Measurements from ENCODE around the gene HAVCR1. TPM values are rescaled to one million over a fixed set of nuclear protein-coding genes. Genes with fewer than 3 reads are reported as not detected.
"Not testable (repeated sequence)": the region's sequence is repeated elsewhere in the genome, so short reads cannot be mapped to it uniquely, and the experiment has no call there.

The HAVCR1 gene
- polyA plus RNA-seq (ENCODE audit: insufficient read length in 12 of 12), result 10 to 100 TPM in 1 of 12 donors, 1 to 10 TPM in 1, under 1 TPM in 6, not detected in 4; 0.14 to 12.8 (median 0.35) TPM
- long read RNA-seq, donor 1, partial matches to known transcripts, result 0 of 1 reads
- long read RNA-seq, donor 1, other reads (novel, unspliced or antisense), result 0 of 1 reads
- long read RNA-seq, donor 2, result 0 reads
- long read RNA-seq, donor 3, result 0 reads
- long read RNA-seq, donor 4, result 0 reads
- long read RNA-seq, donor 5, result 0 reads
- long read RNA-seq, donor 6, result 0 reads
- long read RNA-seq, donor 7, result 0 reads
- long read RNA-seq, donor 8, result 0 reads
- long read RNA-seq, donor 9, result 0 reads
- long read RNA-seq, donor 10, result 0 reads
- long read RNA-seq, donor 11, result 0 reads

DNA sequence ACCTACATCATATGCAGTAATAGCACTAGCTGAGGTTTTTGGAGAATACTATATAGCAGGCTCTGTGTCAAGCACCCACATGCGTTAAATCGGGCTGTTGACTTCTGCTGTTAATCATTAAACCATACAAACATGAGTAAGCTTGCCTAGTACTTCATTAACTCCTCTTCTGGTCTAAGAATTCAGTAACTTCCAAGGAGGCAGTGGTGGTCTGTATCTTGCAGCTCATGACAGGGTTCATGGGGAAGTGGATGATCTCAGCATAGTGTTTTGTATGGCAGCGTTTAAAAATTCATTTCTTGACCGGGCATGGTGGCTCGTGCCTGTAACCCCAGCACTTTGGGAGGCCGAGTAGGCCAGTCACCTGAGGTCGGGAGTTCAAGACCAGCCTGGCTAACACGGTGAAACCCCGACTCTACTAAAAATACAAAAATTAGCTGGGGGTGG lies at the start of gene HAVCR1:
TSS of gene HAVCR1 (minus strand) at position 24 of the 447 bp plus-strand sequence. CDS start 1,173 bp downstream, outside the sequence.
- DNase-seq, result no peak

DNA sequence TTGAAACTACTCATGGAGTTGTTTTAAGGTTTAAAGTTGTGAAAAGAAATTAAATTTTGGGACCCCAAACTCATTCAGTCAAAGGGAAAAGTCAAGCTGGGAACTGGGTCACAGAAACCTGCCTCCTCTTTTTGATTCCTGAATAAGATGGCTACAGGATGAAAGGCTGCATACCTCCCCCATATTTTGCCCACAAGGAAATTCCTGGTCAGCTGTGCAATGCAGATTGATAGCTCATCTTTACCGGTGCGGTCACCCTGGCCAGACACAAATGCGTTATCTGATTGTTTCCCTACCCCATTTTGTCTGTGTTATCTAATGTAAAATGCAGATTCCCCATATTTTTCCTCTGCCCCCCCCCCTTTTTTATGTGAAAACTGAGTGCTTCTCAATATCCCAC lies 48.6 kb upstream of the HAVCR1 start:
- no peak for DNase-seq

DNA sequence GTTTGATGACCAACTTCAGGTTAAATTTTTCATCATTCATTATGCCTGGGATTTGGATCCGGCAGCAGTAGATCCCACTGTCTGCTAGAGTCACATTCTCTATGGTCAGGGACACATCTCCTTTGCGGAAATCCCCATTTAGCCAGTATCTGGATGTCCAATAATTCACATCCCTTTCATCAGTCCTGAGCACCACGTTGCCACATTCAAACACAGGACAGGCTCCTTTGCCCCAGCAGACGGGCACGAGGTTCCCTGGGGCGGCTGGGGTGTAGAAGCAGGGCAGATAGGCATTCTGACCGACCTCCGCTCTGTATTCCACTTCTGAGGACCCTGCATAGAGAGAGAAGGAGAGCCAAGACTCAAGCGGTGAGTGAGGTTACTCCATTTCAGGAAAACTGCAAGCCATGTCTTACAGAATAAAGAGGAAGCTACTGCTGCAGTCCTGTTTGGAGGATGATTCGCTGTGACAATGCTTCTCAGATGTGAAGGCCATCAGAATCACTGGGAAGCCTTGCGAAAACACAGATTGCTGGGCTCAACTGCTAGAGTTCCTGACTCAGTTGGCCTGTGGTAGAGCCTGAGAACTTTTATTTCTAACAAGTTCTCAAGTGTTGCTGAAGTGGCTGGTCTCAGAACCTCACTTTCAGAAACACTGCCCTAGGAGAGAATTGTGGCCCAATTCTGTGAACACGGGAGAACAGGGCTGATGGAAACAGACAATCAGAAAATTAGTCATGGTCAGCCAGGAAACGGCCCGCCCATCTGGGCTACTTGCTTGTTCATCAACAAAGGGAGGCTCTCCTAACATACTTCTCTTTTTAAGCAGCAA lies 47.9 kb upstream of the HAVCR1 start:
- no peak for DNase-seq

DNA sequence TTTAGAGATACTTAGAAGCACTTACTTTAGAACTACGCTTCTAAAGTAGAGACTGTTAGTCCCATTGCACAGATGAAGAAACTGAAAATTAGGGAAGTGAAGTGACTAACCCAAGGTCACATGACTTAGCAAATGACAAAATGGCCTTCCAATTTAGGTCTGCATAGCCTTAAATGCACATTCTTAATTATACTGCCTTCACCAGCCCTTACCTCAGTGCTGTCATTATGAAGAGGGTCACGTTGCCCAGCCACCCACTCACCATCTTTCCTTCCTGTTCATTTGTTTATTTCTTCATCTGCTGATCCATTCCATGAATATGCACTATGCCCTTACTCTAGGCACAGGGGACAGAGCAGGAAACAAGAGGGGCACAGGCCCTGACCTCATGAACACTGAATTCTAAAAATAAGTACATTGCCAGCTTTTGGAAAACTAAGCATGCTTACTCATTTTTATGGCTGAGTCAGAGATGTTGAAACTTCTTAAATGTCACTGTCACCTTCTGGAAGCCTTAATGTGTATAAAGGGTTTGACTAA lies 41.3 kb upstream of the HAVCR1 start:
- DNase-seq, result no peak

DNA sequence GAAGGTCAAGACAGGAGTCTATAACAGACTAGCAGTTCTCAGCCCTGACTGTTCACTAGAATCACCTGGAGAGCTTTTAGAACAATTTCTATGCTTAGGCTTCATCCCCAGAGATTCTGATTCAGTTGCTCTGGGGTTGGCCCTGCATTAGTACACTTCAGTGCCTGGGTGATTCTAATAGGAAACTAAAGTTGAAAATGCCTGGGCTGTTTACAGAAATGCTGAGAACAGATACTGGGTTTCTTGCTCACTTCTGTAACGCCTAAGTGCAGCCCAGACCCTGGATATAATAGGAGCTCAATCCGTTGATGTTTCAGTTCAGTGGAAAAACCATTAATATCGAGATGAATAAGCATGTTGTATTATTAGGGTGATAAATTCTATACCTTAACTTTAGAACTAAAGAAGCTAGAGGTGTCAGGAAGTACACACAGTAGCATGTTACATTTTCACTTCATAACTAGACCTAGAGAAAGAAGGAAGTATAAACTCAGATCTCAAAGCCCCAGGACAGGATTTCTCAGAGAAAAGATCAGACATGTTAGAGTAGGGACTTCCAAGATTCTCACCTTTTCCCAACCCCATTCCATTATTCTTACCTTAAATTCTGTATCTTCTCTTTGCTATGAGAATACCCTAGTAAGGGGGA lies 29.6 kb upstream of the HAVCR1 start:
- no peak for DNase-seq

DNA sequence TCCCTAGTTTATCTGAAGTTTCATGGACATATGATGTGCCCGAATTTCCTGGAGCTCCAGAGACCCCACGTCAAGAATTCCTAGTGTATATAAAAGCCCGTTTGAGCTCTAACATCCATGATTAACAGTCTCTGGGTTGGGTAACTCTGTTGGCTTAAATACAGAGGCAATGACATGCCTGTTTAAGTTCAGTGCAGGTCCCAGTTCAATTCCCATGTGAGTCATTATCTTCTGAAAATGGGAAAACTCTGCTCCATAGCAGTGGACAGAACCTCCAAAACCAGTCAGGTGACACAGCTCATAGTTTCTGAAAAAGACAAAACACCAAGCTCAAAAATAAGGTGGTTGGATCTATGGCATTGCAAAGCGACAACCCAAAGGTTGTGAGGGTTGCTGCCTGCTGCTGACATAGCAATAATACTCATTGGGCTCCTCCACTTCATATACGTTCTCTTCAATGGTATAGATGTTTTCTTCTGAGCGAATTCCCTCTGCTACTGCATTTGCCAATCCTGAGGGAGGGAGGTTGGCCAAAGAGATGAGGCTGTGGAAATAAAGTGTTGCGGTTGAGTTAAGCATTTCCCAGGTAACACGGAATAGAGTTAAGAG lies 27.9 kb upstream of the HAVCR1 start:
- no peak for DNase-seq

DNA sequence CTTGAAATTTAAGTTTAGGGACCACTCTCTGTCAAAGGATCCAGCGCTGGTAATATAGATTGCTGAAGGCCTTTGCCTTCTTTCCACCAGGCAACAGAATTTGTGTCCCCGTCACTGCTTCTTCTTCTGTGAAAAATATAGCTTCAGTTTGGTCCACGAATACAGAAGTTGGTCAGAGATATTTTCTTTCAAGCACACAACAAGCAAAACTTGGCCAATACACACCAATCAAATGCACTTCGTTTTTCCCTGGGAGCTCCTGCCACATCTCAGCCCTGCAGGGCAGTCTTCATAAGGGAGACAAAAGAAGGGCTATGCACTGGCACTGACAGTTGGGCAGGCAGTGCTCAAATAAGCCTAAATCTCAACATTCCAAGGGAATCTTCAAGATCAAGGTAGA lies 27.0 kb upstream of the HAVCR1 start:
- no peak for DNase-seq

DNA sequence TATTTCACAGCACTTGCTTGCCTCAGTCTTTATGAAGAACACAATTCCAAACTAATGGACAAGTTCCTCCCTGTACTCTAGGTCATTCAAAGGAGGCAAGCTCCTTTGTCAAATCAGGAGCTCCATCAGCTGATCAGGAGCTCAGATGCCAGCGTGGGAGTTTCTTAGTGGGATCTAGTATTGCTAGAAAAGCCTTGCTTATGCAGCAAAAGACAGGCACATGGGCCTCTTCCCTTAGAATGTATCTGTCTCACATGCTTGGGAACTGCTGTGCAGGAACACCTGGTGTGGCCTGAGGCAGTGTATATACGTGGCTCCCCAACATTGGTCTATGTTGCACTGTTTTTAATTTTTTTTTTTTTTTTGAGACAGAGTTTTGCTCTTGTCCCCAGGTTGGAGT lies 21.4 kb upstream of the HAVCR1 start:
- DNase-seq, result no peak

DNA sequence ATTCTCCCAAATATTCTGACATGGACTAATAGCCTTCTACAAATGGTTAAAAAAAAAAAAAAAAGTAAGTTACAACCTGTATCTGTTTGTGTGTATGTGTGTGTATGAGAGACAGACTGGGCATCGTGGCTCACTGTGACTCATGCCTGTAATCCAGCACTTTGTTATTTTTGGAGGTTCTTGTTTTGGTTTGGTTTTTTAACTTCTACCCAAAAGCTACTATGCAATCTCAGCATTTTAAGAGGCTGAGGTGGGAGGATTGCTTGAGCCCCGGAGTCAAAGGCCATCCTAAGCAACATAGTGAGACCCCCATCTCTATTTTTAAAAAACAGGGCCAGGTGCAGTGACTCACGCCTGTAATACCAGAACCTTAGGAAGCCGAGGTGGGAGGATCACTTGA lies 17.6 kb upstream of the HAVCR1 start:
- DNase-seq, result no peak

DNA sequence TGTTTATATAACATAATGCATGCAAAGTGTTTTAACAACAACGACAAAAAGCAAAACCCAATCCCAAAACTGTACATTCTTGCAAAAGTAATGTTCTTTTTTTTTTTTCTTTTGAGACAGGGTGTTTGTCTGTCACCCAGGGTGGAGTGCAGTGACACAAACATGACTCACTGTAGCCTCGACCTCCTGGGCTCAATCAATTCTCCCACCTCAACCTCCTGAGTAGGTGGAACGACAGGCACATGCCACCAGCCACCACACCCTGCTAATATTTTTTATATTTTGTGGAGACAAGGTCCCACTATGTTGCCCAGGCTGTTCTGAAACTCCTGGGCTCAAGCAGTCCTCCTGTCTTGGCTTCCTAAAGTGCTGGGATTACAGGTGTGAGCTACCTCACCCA lies 13.6 kb upstream of the HAVCR1 start:
- DNase-seq, result no peak

DNA sequence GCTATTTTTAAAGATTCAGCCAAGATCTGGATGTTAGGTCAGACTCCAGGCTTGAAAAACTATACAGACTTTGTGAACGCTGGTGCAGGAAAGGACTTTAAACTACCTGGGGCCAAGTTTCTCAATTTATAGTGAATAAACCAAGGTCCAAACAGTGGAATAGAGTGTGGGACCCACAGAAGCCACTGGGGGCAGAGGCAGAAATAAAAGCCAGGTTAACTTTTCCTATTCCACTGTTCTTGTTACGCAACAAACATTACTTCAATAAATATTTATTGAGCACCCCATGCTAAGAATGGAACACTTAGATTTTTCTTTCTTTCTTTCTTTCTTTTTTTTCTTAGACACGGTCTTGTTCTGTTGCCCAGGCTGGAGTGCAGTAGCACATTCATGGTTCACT lies 11.0 kb upstream of the HAVCR1 start:
- no peak for DNase-seq

DNA sequence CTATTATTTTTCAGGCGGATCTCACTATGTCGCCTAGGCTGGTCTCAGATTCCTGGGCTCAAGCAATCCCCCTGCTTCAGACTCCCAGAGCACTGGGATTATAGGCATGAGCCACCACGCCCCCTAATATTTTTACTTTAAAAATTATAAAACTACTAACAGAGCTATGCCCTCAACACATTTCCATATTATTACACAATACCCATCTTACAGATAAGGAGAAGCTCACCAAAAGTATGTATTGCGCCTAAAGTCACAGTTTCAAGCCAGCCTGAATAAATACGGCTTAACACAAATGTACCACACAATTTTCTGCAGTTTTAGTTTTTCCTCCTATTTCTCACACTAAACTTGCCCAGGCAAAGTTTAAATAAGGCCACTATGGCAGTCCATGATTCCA lies 9.9 kb upstream of the HAVCR1 start:
- no peak for DNase-seq

DNA sequence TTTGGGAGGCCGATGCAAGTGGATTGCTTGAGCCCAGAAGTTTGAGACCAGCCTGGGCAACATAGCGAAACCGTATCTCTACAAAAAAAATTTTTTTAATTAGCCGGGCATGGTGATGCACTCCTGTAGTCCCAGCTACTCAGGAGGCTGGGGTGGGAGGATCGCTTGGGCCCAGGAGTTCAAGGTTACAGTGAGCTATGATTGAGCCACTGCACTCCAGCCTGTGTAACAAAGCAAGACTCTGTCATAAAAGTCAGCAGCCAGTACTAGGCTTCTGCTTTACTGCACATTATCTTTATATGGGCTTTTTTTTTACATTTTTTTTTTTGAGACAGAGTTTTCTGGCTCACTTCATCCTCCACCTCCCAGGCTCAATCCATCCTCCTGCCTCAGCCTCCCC lies 9.4 kb upstream of the HAVCR1 start:
- no peak for DNase-seq

DNA sequence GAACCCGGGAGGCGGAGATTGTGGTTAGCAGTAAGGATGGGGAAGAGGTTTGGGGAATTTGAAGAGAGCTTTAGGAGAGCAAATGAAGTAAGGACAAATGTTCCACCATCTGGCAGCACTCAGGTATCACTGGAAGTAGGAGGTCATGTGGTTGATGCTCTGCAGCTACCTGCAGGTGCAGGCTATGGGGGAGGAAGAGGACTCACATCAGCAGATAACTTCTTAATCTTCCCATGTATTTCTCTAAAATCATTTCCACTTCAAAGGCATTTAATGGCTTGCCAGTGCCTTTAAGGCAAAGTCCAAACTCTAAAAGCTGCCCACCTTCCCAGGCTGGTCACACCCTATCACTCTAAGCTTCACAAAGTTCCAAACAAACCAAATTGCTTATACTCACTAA lies 8.1 kb upstream of the HAVCR1 start:
- no peak for DNase-seq

DNA sequence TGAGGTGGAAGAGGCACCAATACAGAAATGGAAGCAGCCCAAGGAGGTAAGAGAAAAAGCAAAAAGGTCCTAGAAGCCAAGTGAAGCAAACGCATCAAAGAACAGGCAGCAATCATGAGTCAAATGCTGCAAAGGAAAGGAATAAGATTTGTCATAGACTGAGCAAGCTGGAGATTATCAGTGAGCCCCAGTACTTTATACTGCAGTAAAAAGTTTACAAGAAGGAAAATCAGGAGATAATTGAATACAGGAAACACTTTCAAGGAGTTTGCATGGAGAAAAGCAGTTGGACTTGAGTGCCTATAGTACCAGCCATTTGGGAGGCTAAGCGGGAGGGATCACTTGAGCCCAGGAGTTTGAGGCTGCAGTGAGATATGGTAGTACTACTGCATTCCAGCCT lies 7.2 kb upstream of the HAVCR1 start:
- DNase-seq, result no peak

DNA sequence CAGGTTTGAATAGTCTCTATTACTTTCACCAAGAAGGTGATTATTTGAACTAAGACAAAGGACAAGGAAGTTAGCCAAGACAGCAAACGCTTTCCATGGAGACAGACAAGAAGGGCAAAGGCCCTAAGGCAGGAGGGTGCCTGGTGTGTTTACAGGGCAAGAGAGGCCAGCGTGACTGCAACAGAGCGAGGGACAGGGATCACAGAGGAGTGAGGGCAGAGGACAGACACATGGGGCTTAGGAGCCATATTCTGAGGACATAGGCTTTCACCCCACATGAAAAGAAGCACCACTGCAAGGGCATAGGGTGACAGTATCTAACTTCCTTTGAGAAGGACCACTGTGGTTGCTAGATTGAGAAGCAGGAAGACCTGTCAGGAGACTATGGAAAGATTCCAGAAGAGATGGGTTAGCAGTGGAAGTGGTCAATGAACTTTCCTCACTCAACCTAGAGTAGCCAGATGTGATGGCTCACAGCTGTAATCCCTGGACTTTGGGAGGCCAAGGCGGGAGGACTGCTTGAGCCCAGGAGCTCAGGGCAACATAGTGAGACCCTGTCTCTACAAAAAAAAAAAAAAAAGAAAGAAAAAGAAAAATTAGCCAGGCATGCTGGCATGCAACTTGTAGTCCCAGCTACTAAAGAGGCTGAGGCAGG lies 5.0 kb upstream of the HAVCR1 start:
- DNase-seq, result no peak

DNA sequence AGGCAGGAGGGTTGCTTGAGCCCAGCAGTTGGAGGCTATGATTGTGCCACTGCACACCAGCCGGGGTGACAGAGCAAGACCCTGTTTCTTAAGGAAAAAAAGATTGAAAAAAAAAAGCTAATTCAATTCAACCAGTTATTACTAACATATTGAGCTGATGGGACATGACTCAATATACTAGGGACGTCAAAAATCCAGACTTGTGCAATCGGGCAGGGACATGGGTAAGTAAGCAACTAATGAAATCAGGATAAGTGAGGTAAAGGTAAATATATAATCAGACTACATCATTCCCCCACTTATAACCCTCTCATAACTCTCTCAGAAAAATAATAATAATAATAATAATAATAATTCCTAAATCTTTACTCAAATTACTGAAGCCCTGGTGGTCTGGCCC lies 975 bp upstream of the HAVCR1 start:
- no peak for DNase-seq

DNA sequence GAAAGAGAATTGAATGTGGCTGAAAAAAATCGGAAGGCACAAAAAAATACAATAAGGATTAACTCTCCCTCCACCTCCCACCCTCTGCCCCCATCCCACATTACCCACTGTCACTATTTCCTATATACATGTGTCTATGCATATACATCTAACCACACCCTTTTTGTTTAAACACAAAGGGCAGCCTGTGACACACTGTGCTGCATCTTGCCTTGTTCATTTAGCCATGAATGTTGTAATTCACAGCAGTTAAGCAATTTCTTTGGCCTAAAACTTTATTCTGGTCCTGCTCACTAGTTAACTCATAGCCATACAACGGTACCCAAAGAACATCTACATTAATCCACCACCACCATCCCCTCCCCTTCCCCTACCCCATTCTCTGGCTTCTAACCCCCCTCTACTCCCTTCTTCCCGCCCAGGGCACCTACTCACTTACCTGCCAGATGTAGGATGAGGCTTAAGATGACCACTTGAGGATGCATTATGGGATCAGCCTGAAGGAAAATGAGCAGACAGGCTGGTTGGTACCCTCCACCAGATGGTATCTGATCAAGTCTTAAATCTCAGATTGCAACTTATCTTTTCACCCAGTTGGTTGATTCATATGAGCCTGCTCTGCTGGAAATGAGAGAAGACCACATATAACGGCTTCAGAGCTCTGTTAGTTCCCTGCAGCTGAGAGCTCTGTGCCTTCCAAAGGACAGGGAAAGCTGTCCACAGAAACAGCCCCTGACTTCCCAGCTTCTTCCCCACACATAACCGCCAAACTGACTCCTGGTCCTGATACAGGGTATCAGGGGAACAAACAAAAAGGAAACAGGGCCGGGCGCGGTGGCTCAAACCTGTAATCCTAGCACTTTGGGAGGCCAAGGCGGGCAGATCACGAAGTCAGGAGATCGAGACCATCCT lies 1.2 kb downstream of the HAVCR1 start:
- DNase-seq, result no peak

DNA sequence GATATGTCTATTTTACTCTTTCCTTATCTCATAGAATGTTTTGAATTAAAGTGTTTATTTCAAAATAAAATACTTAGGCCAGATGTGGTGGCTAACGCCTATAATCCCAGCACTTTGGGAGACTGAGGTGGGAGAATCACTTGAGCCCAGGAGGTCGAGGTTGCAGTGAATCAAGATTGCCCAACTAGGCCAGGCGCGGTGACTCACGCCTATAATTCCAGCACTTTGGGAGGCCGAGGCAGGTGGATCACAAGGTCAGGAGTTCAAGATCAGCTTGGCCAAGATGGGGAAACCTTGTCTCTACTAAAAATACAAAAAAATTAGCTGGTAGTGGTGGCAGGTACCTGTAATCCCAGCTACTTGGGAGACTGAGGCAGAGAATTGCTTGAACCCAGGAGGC lies 2.1 kb downstream of the HAVCR1 start:
- DNase-seq, result not testable (repeated sequence)

DNA sequence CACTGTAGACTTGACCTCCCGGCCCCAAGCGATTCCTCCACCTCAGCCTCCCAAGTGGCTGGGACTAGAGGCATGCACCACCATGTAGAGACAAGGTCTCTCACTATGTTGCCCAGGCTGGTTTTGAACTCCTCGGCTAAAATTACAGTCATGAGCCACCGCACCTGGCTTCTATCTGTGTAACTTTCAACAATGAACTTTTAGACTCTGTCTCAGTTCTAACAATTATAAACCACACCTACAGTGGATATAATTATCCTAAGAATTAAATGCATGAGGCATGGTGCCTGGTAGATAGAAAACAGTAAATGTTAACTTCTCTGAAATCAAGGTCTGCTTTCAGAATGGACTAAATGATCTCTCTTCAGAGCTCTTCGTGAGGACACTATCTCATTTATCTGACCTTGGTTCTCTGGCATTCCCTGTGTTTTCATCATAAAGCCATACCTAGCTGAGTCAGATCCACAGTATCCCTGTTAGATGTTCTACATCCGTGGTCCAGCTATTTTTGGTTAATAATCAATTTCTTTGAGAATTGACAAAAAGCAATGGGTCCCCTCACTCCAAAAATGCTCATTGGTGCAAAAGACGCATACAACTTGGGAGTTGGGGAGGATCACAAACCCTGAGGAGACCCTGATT lies 7.2 kb downstream of the HAVCR1 start:
- DNase-seq, result no peak

Measured in muscle of arm (tissue), 14 donors.